ENCODE results near the gene ATP8B1. TPM values are rescaled to one million over a fixed set of nuclear protein-coding genes. Genes with fewer than 3 reads are reported as not detected.

The ATP8B1 gene
- total and polyA plus RNA-seq, 2 of the 8 experiments (the other 6 are each of a cell fraction or from before 2014, with no cell fraction given), result 1.1 to 4.6 TPM

DNA sequence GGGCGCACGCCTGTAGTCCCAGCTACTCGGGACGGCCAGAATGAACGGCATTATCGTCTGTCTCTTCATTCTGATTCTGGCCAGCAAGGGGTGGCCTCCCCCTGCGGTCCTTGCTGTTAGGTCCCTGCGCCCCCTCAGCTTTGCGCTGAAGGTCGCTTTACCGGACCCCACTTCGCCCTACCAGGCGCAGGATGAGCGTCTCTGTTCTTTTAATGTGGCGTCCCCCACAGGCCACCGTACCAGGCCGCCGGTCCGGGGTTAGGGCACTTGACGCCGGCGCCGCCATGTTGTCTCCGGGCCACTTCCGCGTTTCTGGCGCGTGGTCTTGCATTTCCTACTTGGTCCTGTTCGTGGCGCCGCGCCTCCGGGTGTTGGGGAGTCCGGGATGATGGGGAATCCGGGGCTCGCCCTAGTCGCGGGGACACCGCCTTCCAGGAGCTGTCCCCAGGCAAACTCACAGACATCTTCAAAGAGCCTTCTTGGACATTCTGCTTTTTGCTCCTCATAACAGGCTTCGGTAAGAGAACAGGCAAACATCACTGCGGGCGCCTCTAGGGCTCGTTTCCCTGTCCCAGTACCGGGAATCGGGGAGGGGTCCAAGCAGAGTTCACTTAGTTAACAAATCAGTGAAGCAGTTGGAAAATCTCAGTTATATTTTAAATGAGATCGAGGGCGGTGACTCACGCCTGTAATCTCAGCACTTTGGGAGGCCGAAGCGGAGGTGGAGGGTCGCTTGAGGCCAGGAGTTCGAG, 172.9 kb downstream of the ATP8B1 start (continued):
- TF ChIP-seq RAD21 (IDR thresholded peaks at IDR 0.05 in 1 of 2, conservative IDR thresholded peaks at IDR 0.05 in 1 of 2; ENCODE audit: low read depth in 2 of 2, low read length in 2 of 2), result peak; percentile 81 to 87
- TF ChIP-seq CREB1 (IDR thresholded peaks at IDR 0.05), result peak; percentile 61; the same call in 1 of the 2 replicates
- peak; percentile 19 to 82; a peak in 2 of 4 replicates for TF ChIP-seq SIN3A (conservative IDR thresholded peaks at IDR 0.05 in 1 of 2, IDR thresholded peaks at IDR 0.05 in 1 of 2; ENCODE audit: low read depth in 1 of 2, low read length in 2 of 2)
- TF ChIP-seq EP300 (IDR thresholded peaks at IDR 0.05; ENCODE audit: borderline replicate concordance in 1 of 2, low read depth in 2 of 2, low read length in 2 of 2), result 0 out of 3 replicates have a peak, but pooled peaks of 1 of the 2 experiments have one; percentile 46
- TF ChIP-seq SUZ12 (IDR thresholded peaks at IDR 0.05; ENCODE audit: low read length), result no peak
- TF ChIP-seq, protein P1, sequence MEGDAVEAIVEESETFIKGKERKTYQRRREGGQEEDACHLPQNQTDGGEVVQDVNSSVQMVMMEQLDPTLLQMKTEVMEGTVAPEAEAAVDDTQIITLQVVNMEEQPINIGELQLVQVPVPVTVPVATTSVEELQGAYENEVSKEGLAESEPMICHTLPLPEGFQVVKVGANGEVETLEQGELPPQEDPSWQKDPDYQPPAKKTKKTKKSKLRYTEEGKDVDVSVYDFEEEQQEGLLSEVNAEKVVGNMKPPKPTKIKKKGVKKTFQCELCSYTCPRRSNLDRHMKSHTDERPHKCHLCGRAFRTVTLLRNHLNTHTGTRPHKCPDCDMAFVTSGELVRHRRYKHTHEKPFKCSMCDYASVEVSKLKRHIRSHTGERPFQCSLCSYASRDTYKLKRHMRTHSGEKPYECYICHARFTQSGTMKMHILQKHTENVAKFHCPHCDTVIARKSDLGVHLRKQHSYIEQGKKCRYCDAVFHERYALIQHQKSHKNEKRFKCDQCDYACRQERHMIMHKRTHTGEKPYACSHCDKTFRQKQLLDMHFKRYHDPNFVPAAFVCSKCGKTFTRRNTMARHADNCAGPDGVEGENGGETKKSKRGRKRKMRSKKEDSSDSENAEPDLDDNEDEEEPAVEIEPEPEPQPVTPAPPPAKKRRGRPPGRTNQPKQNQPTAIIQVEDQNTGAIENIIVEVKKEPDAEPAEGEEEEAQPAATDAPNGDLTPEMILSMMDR (IDR thresholded peaks at IDR 0.05; ENCODE audit: control extremely low read depth in 1 of 3, insufficient read depth in 1 of 3, low read depth in 1 of 3, low read length in 3 of 3), result peak; percentile 71 to 76 (median 76)
- no peak for TF ChIP-seq ZNF274 (IDR thresholded peaks at IDR 0.05; ENCODE audit: borderline replicate concordance, extremely low read depth, low read length)
- 0 out of 2 replicates have a peak, but pooled peaks have one; percentile 61 for TF ChIP-seq TCF12 (IDR thresholded peaks at IDR 0.05; ENCODE audit: low read depth, low read length)
- no peak for TF ChIP-seq RNF2 (IDR thresholded peaks at IDR 0.05; ENCODE audit: borderline replicate concordance, low read depth, low read length, missing control alignments, poor library complexity, severe bottlenecking)
- peak; percentile 7; the same call in 1 of the 2 replicates for TF ChIP-seq CEBPB (IDR thresholded peaks at IDR 0.05; ENCODE audit: low read depth, low read length)
- no peak for TF ChIP-seq SIRT6 (IDR thresholded peaks at IDR 0.05; ENCODE audit: low read length)
- TF ChIP-seq, protein P2, sequence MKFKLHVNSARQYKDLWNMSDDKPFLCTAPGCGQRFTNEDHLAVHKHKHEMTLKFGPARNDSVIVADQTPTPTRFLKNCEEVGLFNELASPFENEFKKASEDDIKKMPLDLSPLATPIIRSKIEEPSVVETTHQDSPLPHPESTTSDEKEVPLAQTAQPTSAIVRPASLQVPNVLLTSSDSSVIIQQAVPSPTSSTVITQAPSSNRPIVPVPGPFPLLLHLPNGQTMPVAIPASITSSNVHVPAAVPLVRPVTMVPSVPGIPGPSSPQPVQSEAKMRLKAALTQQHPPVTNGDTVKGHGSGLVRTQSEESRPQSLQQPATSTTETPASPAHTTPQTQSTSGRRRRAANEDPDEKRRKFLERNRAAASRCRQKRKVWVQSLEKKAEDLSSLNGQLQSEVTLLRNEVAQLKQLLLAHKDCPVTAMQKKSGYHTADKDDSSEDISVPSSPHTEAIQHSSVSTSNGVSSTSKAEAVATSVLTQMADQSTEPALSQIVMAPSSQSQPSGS (IDR thresholded peaks at IDR 0.05; ENCODE audit: low read length), result 0 out of 2 replicates have a peak, but pooled peaks have one; percentile 38
- TF ChIP-seq, protein P3, sequence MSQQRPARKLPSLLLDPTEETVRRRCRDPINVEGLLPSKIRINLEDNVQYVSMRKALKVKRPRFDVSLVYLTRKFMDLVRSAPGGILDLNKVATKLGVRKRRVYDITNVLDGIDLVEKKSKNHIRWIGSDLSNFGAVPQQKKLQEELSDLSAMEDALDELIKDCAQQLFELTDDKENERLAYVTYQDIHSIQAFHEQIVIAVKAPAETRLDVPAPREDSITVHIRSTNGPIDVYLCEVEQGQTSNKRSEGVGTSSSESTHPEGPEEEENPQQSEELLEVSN (IDR thresholded peaks at IDR 0.05), result peak; percentile 59
- TF ChIP-seq TEAD4 (IDR thresholded peaks at IDR 0.05; ENCODE audit: low read depth, low read length), result peak; percentile 61
- no peak for TF ChIP-seq CHD1 (IDR thresholded peaks at IDR 0.05; ENCODE audit: low read depth, low read length)
- TF ChIP-seq POLR2AphosphoS5 (IDR thresholded peaks at IDR 0.05; ENCODE audit: low read depth, low read length), result peak; percentile 48
- TF ChIP-seq ASH2L (IDR thresholded peaks at IDR 0.05; ENCODE audit: low read length), result peak; percentile 54
- TF ChIP-seq POLR2A (IDR thresholded peaks at IDR 0.05; ENCODE audit: control extremely low read depth in 1 of 2, low read depth in 2 of 2, low read length in 2 of 2), result peak; percentile 52 to 53; a peak in 2 of 3 replicates

Measured in H1 (cell line).